SK-N-SH treated with all-trans-retinoic acid at 6 μM for 48 hours (cell line): ENCODE results near the gene CCDC3.

ENCODE experiments used
- ATAC-seq: fragments of 200-7000 bp; cut with Tn5 transposase; 3 replicates; pipeline ENCODE4 v1.9.1; 2020; ENCODE audit warnings: mild to moderate bottlenecking, moderate library complexity
- ARNTL ChIP-seq: fragments of 450-650 bp; formaldehyde crosslinking; IDR thresholded peaks from 2 replicates; pipeline ENCODE4 v1.5.0; 2020; ENCODE audit warnings: low read depth, mild to moderate bottlenecking, moderate library complexity, borderline replicate concordance
- BACH2 ChIP-seq: fragments of 250-450 bp; sonication (Bioruptor Pico); IDR thresholded peaks from 2 replicates; pipeline ENCODE4 v1.9.0; 2021; ENCODE audit warnings: mild to moderate bottlenecking, borderline replicate concordance
- CREB5 ChIP-seq: fragments of 250-450 bp; sonication (Bioruptor Pico); IDR thresholded peaks from 2 replicates; pipeline ENCODE4 v1.5.1; 2020; ENCODE audit warnings: low read depth, mild to moderate bottlenecking, moderate library complexity
- CSDC2 ChIP-seq: fragments of 250-450 bp; sonication (Bioruptor Pico); IDR thresholded peaks from 2 replicates; pipeline ENCODE4 v1.5.0; 2020; ENCODE audit warnings: mild to moderate bottlenecking, moderate library complexity
- CSRNP3 ChIP-seq: fragments of 250-450 bp; sonication (Bioruptor Pico); IDR thresholded peaks from 2 replicates; pipeline ENCODE4 v1.5.1; 2021; ENCODE audit warnings: mild to moderate bottlenecking, moderate library complexity
- ESRRG ChIP-seq: fragments of 250-450 bp; sonication (Bioruptor Pico); IDR thresholded peaks from 2 replicates; pipeline ENCODE4 v1.6.1; 2021; ENCODE audit warnings: mild to moderate bottlenecking
- GLIS3 ChIP-seq: fragments of 250-450 bp; sonication (Bioruptor Pico); IDR thresholded peaks from 2 replicates; pipeline ENCODE4 v1.5.0; 2020; ENCODE audit warnings: mild to moderate bottlenecking, moderate library complexity
- ISL1 ChIP-seq: fragments of 250-450 bp; sonication (Bioruptor Pico); IDR thresholded peaks from 2 replicates; pipeline ENCODE4 v2.1.2; 2022; ENCODE audit warnings: mild to moderate bottlenecking, moderate library complexity
- OSR1 ChIP-seq: fragments of 250-450 bp; sonication (Bioruptor Pico); IDR thresholded peaks from 2 replicates; pipeline ENCODE4 v1.8.0; 2022; ENCODE audit warnings: moderate library complexity, mild to moderate bottlenecking, inconsistent platforms
- PATZ1 ChIP-seq: fragments of 250-450 bp; sonication (Bioruptor Pico); IDR thresholded peaks from 2 replicates; pipeline ENCODE4 v1.8.0; 2020; ENCODE audit warnings: mild to moderate bottlenecking, moderate library complexity, borderline replicate concordance
- POU6F1 ChIP-seq: fragments of 250-450 bp; sonication (Bioruptor Pico); IDR thresholded peaks from 2 replicates; pipeline ENCODE4 v1.8.0; 2021; ENCODE audit warnings: low read depth, mild to moderate bottlenecking, moderate library complexity, borderline replicate concordance
- PPARA ChIP-seq: fragments of 250-450 bp; sonication (Bioruptor Pico); IDR thresholded peaks from 2 replicates; pipeline ENCODE4 v1.5.0; 2020; ENCODE audit warnings: mild to moderate bottlenecking, borderline replicate concordance
- SNAI2 ChIP-seq: fragments of 250-450 bp; sonication (Bioruptor Pico); IDR thresholded peaks from 2 replicates; pipeline ENCODE4 v1.5.0; 2020; ENCODE audit warnings: mild to moderate bottlenecking, moderate library complexity
- TCF4 ChIP-seq: fragments of 250-450 bp; sonication (Bioruptor Pico); IDR thresholded peaks from 2 replicates; pipeline ENCODE4 v1.8.0; 2021; ENCODE audit warnings: mild to moderate bottlenecking, moderate library complexity, borderline replicate concordance
- TOX ChIP-seq: fragments of 250-450 bp; sonication (Bioruptor Pico); IDR thresholded peaks from 2 replicates; pipeline ENCODE4 v1.8.0; 2021; ENCODE audit warnings: mild to moderate bottlenecking, moderate library complexity, borderline replicate concordance
- TSHZ2 ChIP-seq: fragments of 250-450 bp; sonication (Bioruptor Pico); IDR thresholded peaks from 2 replicates; pipeline ENCODE4 v1.5.0; 2020; ENCODE audit warnings: mild to moderate bottlenecking, moderate library complexity
- ZC3H10 ChIP-seq: fragments of 250-450 bp; sonication (Bioruptor Pico); IDR thresholded peaks from 2 replicates; pipeline ENCODE4 v1.5.1; 2021; ENCODE audit warnings: mild to moderate bottlenecking, moderate library complexity
- ZFP3 ChIP-seq: fragments of 250-450 bp; sonication (Bioruptor Pico); IDR thresholded peaks from 2 replicates; pipeline ENCODE4 v1.5.0; 2020; ENCODE audit warnings: mild to moderate bottlenecking, moderate library complexity
- ZFP30 ChIP-seq: fragments of 450-650 bp; formaldehyde crosslinking; IDR thresholded peaks from 2 replicates; pipeline ENCODE4 v1.5.0; 2022; ENCODE audit warnings: mild to moderate bottlenecking, moderate library complexity
- ZNF565 ChIP-seq: fragments of 450-650 bp; formaldehyde crosslinking; conservative IDR thresholded peaks from 2 replicates; pipeline ENCODE4 v1.5.0; 2020; ENCODE audit warnings: low read depth, mild to moderate bottlenecking, moderate library complexity
- ZNF70 ChIP-seq: fragments of 450-650 bp; formaldehyde crosslinking; IDR thresholded peaks from 2 replicates; pipeline ENCODE4 v1.5.0; 2020; ENCODE audit warnings: mild to moderate bottlenecking, moderate library complexity

The CCDC3 gene

GRCh38 chr10:12874501-12874900 lies 127.0 kb downstream of the CCDC3 start:
- no peak for ATAC-seq
- TF ChIP-seq TOX (CRISPR knock-in tag) (no peak), ISL1 (no peak), ZFP3 (CRISPR knock-in tag) (no peak), TCF4 (no peak), GLIS3 (CRISPR knock-in tag) (no peak), ARNTL (no peak), CREB5 (CRISPR knock-in tag) (no peak), POU6F1 (no peak), PATZ1 (no peak), CSDC2 (CRISPR knock-in tag) (no peak), ZFP30 (no peak), TSHZ2 (CRISPR knock-in tag) (no peak), BACH2 (no peak), ZNF70 (CRISPR knock-in tag) (no peak), ESRRG (no peak), ZNF565 (no peak), OSR1 (no peak), SNAI2 (CRISPR knock-in tag) (no peak)

GRCh38 chr10:12873172-12873571 lies 128.3 kb downstream of the CCDC3 start:
- TF ChIP-seq CSRNP3 (CRISPR knock-in tag): no peak
- no peak for TF ChIP-seq ZNF70 (CRISPR knock-in tag)
- no peak for TF ChIP-seq ZC3H10 (CRISPR knock-in tag)
- TF ChIP-seq TOX (CRISPR knock-in tag): no peak
- TF ChIP-seq BACH2: no peak
- ATAC-seq: no peak

- ATAC-seq: no peak
- TF ChIP-seq ZC3H10 (CRISPR knock-in tag): no peak
- TF ChIP-seq PPARA: no peak
- no peak for TF ChIP-seq PATZ1
- TF ChIP-seq TSHZ2 (CRISPR knock-in tag): no peak
- TF ChIP-seq ISL1: no peak
- TF ChIP-seq ZFP3 (CRISPR knock-in tag): no peak
- TF ChIP-seq OSR1: no peak
- no peak for TF ChIP-seq BACH2
- TF ChIP-seq CSRNP3 (CRISPR knock-in tag): no peak
- TF ChIP-seq GLIS3 (CRISPR knock-in tag): no peak
- no peak for TF ChIP-seq POU6F1
Measured at GRCh38 chr10:12872577-12872976, 128.9 kb downstream of the CCDC3 start.
